ENCODE data around the gene MRPL54.
"Not testable (repeated sequence)": the region's sequence is repeated elsewhere in the genome, so short reads cannot be mapped to it uniquely, and the experiment has no call there.

The MRPL54 gene

DNA sequence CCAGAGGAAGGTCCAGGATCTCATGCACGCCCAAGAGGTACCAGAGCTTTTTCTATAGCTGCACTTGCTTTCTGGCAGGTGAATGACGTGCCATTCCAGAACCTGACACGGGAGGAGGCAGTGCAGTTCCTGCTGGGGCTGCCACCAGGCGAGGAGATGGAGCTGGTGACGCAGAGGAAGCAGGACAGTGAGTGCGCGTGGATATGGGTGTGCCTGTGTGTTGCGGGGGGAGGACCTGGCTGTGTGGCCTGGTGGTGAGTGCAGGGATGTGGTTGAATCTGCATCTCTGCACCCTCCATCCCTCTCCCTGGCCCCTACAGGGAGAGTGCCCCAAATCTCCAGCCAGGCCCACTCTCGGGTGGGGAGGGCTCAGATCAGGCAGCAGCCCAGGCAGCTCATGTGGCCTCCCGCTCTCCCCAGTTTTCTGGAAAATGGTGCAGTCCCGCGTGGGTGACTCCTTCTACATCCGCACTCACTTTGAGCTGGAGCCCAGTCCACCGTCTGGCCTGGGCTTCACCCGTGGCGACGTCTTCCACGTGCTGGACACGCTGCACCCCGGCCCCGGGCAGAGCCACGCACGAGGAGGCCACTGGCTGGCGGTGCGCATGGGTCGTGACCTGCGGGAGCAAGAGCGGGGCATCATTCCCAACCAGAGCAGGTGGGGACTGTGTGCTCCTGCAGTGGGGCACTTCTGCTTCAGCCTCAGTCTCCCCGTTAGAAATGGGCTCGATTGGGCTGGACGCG lies 23.8 kb upstream of the MRPL54 start:
- no peak for DNase-seq (ENCODE audit: extremely low read depth in 1 of 2, low read depth in 1 of 2)

GRCh38 chr19:3740431-3740830 lies 22.1 kb upstream of the MRPL54 start:
- no peak for DNase-seq (ENCODE audit: extremely low read depth in 1 of 2, low read depth in 1 of 2)

DNA sequence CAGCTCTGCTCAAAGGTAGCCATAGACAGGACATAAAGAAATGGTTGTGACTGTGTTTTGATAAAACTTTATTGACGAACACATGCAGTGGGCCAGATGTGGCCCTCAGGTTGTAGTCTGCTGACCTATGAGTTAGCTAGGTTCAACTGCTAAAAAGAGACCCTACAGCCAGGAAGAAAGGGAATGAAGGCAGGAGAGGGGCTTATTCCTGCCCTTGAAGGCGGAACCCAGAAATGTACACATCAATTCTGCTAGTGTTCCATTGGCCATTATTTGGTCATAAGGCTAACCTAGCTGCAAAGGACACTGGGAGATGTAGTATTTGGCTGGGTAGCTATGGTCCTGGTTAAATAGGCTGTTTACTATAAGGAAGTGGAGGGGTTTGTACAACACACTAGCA lies 19.0 kb upstream of the MRPL54 start:
- DNase-seq (ENCODE audit: extremely low read depth in 1 of 2, low read depth in 1 of 2): no peak

- DNase-seq (ENCODE audit: extremely low read depth in 1 of 2, low read depth in 1 of 2): no peak
Measured at GRCh38 chr19:3745363-3746045, 17.0 kb upstream of the MRPL54 start.

GRCh38 chr19:3746371-3747056 lies 16.0 kb upstream of the MRPL54 start:
- no peak for DNase-seq (ENCODE audit: extremely low read depth in 1 of 2, low read depth in 1 of 2)

DNA sequence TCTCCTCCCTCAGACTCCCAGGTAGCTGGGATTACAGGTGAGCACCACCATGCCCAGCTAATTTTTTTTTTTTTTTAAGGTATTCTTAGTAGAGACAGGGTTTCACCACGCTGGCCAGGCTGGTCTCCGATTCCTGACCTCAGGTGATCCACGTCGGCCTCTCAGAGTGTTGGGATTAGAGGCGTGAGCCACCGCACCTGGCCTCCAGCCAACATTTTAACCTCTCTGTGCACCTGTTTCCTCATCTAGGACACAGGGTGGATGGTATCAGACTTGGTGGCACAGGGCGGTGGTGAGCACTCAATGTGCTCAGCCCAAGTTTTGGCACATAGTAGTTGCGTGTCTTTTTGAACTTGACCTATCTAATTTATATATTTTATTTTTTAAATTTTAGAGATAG lies 13.5 kb upstream of the MRPL54 start:
- no peak for DNase-seq (ENCODE audit: extremely low read depth in 1 of 2, low read depth in 1 of 2)

DNA sequence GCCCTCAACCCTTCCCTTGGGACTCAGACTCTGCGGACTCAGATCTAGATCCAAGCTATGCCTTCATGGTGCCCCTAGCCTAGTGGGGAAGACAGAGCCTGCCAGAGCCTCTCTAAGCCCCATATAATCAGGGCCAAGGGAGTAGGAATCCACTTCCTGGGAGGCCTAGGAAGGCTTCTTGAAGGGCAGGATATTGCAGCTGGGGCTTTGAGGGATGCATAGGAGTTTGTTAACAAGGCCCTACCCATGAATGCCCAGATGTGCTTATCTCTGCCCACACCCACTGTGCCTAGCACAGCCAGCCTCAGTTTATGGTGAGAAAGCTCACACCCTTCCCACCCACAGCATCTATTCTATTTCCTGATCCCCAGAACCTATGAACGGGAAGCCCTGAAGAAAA lies 12.3 kb upstream of the MRPL54 start:
- DNase-seq (ENCODE audit: extremely low read depth in 1 of 2, low read depth in 1 of 2): no peak

DNA sequence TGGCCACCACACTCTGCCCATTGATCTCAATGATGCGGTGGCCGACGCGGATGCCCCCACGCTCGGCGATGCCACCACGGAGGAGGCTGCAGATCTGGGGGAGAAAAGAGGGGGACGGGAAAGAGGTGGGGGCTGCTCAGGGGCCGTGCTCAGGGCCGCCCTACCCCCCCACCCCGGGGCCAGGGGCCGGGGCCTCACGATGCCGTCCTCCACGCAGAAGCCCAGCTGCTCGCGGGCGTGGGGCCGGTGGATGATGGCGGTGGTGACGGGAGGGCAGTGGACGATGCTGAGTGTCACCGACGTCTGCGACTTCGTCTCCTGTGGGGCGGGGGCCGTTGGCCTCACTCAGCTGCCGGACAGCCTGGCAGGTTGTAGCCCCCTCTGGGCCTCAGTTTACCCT lies 11.2 kb upstream of the MRPL54 start:
- no peak for DNase-seq (ENCODE audit: extremely low read depth in 1 of 2, low read depth in 1 of 2)

GRCh38 chr19:3752492-3752891 lies 10.0 kb upstream of the MRPL54 start:
- no peak for DNase-seq (ENCODE audit: extremely low read depth in 1 of 2, low read depth in 1 of 2)

GRCh38 chr19:3753631-3754410 lies 8.7 kb upstream of the MRPL54 start:
- no peak for DNase-seq (ENCODE audit: extremely low read depth in 1 of 2, low read depth in 1 of 2)

- DNase-seq (ENCODE audit: extremely low read depth in 1 of 2, low read depth in 1 of 2): not testable (repeated sequence)
Measured at GRCh38 chr19:3757705-3758104, 4.8 kb upstream of the MRPL54 start.

- not testable (repeated sequence) for DNase-seq (ENCODE audit: extremely low read depth in 1 of 2, low read depth in 1 of 2)
Measured at GRCh38 chr19:3758297-3758696, 4.2 kb upstream of the MRPL54 start.

- no peak for DNase-seq (ENCODE audit: extremely low read depth in 1 of 2, low read depth in 1 of 2)
Measured at GRCh38 chr19:3759482-3760254, 2.8 kb upstream of the MRPL54 start.

- no peak for DNase-seq (ENCODE audit: extremely low read depth in 1 of 2, low read depth in 1 of 2)
Measured at GRCh38 chr19:3760871-3761361, 1.6 kb upstream of the MRPL54 start.

DNA sequence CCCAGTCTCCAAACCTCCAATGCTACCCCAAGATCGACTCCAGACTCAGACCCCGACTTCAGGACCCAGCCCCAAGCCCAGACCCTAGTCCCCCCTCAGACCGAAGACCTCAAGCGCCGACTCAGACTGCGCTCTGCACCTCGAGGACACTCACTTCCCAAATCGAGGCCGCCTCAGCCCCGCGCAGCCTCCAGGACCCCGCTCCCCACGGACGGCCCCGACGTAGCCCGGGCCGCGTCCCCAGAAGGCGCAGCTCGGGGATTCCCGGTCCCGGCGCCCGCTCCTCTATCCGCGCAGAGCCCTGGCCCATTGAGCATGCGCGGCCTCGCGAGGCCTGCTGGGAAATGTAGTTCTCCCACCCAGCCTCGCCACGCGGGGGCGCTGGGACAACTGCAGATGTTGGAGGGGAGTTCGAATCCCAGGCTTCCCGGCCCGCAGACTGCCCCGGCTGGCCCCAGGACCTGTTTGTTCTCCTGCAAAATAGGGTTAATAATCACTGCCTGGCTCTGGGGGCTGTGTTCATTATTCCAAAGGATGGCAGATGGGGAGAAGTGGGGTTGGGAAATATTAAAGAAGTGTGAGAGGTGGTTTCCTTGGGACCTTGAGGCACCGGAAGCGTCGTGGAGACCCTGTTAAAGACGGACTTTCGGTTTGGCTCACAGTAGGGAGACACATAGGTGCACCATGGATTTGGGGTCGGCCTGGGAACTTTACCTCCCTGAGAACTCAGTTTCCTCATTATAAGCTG lies 926 bp upstream of the MRPL54 start, which contains the start of gene APBA3:
TSS of gene APBA3 (minus strand) at position 311 of the 748 bp plus-strand sequence. CDS start 1,428 bp downstream, outside the sequence.
- peak; percentile 78 to 94 for DNase-seq (ENCODE audit: extremely low read depth in 1 of 2, low read depth in 1 of 2)

DNA sequence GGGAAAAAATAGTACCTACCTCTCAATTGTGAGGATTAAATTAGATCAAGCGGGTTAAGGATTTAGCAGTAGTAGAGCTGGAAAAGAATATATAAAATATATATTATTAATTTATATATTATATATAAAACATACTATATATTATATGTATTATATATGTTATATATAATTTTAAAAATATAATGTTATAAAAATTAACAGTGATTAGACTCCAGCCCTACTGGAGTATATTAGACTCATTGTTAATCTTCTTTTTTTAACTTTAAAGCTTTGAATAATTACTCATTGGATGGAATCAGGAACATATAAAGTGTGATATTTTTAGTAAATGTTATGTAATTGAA lies 380 bp upstream of the MRPL54 start:
- DNase-seq (ENCODE audit: extremely low read depth in 1 of 2, low read depth in 1 of 2): no peak

DNA sequence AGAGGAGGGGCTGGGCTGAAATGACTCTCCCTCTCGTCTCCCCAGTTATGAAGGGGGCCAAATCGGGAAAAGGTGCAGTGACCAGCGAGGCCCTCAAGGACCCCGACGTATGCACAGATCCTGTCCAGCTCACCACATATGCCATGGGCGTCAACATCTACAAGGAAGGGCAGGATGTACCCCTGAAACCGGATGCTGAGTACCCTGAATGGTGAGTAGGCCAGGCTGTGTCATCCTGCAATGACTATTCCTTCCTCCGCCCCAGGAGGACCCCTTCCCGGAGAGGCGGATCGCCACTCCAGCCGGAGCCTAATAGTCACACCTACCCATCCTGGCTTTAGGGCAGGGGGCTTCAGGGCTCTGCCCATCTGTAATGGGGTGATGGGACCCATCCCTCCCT lies 2.6 kb downstream of the MRPL54 start:
- no peak for DNase-seq (ENCODE audit: extremely low read depth in 1 of 2, low read depth in 1 of 2)

GRCh38 chr19:3765757-3766156 lies 3.3 kb downstream of the MRPL54 start:
- not testable (repeated sequence) for DNase-seq (ENCODE audit: extremely low read depth in 1 of 2, low read depth in 1 of 2)

DNA sequence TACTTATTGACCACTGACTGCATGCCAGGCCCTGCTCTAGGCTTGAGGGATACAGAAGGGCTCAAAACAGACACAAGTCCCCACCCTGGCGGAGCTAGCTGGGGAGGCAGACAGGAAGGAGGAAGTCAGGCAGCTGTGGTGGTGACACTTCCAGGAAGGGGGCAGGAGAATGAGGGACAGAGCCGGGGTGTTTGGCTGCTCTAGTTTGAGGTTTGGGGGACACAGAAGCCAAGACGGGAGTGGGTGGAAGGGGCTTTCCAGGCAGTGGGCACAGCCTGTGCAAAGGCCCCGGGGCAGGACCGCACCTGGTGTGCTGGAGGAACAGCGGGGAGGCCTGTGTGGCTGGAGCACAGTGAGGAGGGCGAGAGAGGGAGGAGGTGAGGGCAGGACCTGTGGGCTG lies 4.0 kb downstream of the MRPL54 start:
- DNase-seq (ENCODE audit: extremely low read depth in 1 of 2, low read depth in 1 of 2): no peak

GRCh38 chr19:3767050-3767449 lies 4.6 kb downstream of the MRPL54 start:
- no peak for DNase-seq (ENCODE audit: extremely low read depth in 1 of 2, low read depth in 1 of 2)
